IPS DF 6.9 (cell line): Measurements from ENCODE around the gene MRAP.

Source experiments
- DNase-seq: peaks from one replicate; pipeline ENCODE4 v3.0.0-alpha.2; 2013; ENCODE audit warnings: low read depth, low spot score
- H3K27ac ChIP-seq: one replicate; pipeline ENCODE4 v1.5.1; 2013; ENCODE audit warnings: low read length, control low read depth
- H3K27me3 ChIP-seq: 2 replicates; pipeline ENCODE4 v1.6.1; 2013; ENCODE audit warnings: mild to moderate bottlenecking, low read length; ENCODE audit not compliant: control insufficient read depth, insufficient read depth
- H3K36me3 ChIP-seq: 2 replicates; pipeline ENCODE4 v1.6.1; 2013; ENCODE audit warnings: low read length; ENCODE audit not compliant: control insufficient read depth, insufficient read depth
- H3K4me1 ChIP-seq: 2 replicates; pipeline ENCODE4 v1.6.1; 2013; ENCODE audit warnings: low read length; ENCODE audit not compliant: control insufficient read depth, insufficient read depth
- H3K4me3 ChIP-seq: 2 replicates; pipeline ENCODE4 v1.5.1; 2013; ENCODE audit warnings: mild to moderate bottlenecking, low read length
- H3K9me3 ChIP-seq: 2 replicates; pipeline ENCODE4 v1.6.1; 2013; ENCODE audit warnings: low read length, inconsistent platforms; ENCODE audit not compliant: control insufficient read depth, insufficient read depth
- WGBS: extraction: QIAGEN DNeasy Blood & Tissue Kit; methylation state at CpG from one replicate; pipeline ENCODE4 v1.1.7; 2013; ENCODE audit warnings: mixed read lengths, missing lambda C conversion rate; ENCODE audit not compliant: insufficient read length, insufficient coverage; 5-methylcytosine and 5-hydroxymethylcytosine counted together

The MRAP gene

DNA sequence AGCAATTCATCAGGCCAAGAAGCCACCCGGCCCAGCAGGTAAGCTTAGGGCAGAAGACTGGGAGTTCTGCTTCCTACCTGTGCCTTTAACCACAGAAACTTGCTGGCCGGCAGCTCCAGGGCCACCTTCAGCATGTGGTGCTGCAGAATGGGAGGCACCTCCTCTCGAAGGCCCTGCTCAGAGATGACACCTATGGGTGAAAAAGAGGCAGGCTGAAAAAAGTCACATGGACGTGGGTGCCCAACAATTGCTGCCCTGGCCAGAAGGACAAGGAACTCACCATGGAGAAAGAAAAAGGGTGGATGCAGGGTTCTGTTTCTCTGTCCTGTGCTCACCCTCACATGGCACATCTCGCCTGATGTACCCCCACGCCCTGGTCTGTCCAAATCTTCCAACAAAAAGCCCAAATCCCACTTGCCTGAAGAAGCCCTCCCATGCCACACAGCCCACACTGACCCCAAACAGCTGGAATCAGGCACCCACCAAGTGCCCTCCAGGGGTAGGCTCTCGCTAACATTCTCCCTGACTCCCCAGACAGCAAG lies 61.1 kb downstream of the MRAP start:
- Histone ChIP-seq H3K36me3 (peaks cover 36% of the 10 kb centered on the region), H3K4me1 (no peaks in the 10 kb centered on the region), H3K4me3 (no peak overlapping the region), H3K27me3 (no peaks in the 10 kb centered on the region), H3K27ac (no peak overlapping the region), H3K9me3 (no peaks in the 10 kb centered on the region)
- DNase-seq = no peak
- WGBS = no CpG with 5 or more reads among the region's 7 CpGs

DNA sequence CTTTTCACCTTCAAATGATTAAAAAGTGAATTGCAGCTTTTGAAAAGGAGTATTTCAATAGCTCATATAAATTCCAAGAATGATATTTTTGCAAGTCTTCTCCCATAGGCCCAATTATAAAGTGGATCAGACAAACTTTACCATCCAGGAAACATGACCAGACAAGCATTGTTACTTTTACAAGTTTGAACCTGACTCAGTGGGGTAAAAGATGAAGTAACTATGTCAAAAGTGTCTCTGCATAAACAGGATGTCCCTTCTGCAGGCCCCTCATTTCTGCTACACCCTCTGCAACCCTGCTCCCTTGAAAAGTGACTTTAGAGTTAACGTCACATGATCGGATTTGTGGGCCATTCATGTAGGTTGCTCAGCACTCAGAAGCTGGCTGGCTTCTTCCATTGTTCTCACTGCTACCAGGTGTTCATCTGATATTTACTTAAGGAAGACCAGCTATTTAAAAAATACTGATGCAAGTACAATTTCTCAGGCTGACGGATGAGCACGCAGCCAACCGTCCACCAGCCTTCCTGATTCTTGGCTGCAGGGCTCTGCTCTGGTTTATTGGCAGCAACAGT lies 61.8 kb downstream of the MRAP start:
- Histone ChIP-seq H3K4me1 (no peaks in the 10 kb centered on the region), H3K36me3 (peaks cover 38% of the 10 kb centered on the region), H3K27ac (no peak overlapping the region), H3K27me3 (no peaks in the 10 kb centered on the region), H3K4me3 (no peak overlapping the region), H3K9me3 (no peaks in the 10 kb centered on the region)
- no CpG with 5 or more reads among the region's 5 CpGs for WGBS
- DNase-seq = no peak
